HEK293 (cell line): Measurements from ENCODE around the gene SNAP91.

Source experiments
- CTCF ChIA-PET: fragments of 350-600 bp; formaldehyde crosslinking; extraction: SDS; loops from one replicate; lab custom pipeline; 2021; ENCODE audit warnings: antibody characterized with exemption; lab: Yijun Ruan, JAX
- POLR2A ChIA-PET: fragments of 300-600 bp; formaldehyde crosslinking; extraction: SDS; loops from one replicate; lab custom pipeline; 2020; ENCODE audit warnings: antibody characterized with exemption, inconsistent platforms; lab: Yijun Ruan, JAX
- H3K27ac ChIP-seq: fragments of 200-500 bp; sonication (Bioruptor generic); 2 replicates; pipeline ENCODE4 v1.5.1; 2014; ENCODE audit warnings: low read depth, low read length, control low read depth, inconsistent platforms; ENCODE audit errors: extremely low read depth
- H3K36me3 ChIP-seq, 2 experiments: fragments of 200-500 bp in 1 of 2; sonication (Bioruptor generic) in 1 of 2; 1 replicate in 1 of 2; 2 replicates in 1 of 2; pipeline ENCODE4 v1.5.1; 2014 to 2017; ENCODE audit warnings: inconsistent platforms in 2 of 2, low read length in 2 of 2; ENCODE audit not compliant: control insufficient read depth in 2 of 2, insufficient read depth in 1 of 2
- H3K4me1 ChIP-seq: fragments of 200-500 bp; sonication (Bioruptor generic); 2 replicates; pipeline ENCODE4 v1.5.1; 2014; ENCODE audit warnings: mild to moderate bottlenecking, low read length, inconsistent platforms; ENCODE audit not compliant: control insufficient read depth, insufficient read depth
- H3K4me3 ChIP-seq: 2 replicates; pipeline ENCODE4 v1.5.1; 2011; ENCODE audit warnings: low read depth, mild to moderate bottlenecking, control low read depth, low read length, moderate library complexity
- H3K9me3 ChIP-seq: fragments of 200-500 bp; sonication (Bioruptor generic); 2 replicates; pipeline ENCODE4 v1.5.1; 2014; ENCODE audit warnings: low read depth, low read length, inconsistent platforms; ENCODE audit not compliant: control insufficient read depth, insufficient read depth
- KLF9 ChIP-seq: fragments of 450-650 bp; formaldehyde crosslinking; IDR thresholded peaks from 2 replicates; pipeline ENCODE4 v1.5.1; 2016; ENCODE audit warnings: missing biosample characterization, missing genetic modification characterization, low read depth
- MZF1 ChIP-seq: fragments of 450-650 bp; formaldehyde crosslinking; IDR thresholded peaks from 2 replicates; pipeline ENCODE4 v1.5.1; 2017; ENCODE audit warnings: missing biosample characterization, missing genetic modification characterization, borderline replicate concordance
- PRDM1 ChIP-seq: fragments of 450-650 bp; formaldehyde crosslinking; IDR thresholded peaks from 2 replicates; pipeline ENCODE4; 2016; ENCODE audit warnings: missing biosample characterization, missing genetic modification characterization
- PRDM10 ChIP-seq: fragments of 450-650 bp; formaldehyde crosslinking; IDR thresholded peaks from 2 replicates; pipeline ENCODE4 v1.5.1; 2016; ENCODE audit warnings: missing biosample characterization, missing genetic modification characterization
- SCRT2 ChIP-seq: fragments of 450-650 bp; formaldehyde crosslinking; IDR thresholded peaks from 2 replicates; pipeline ENCODE4 v1.5.1; 2016; ENCODE audit warnings: missing biosample characterization, missing genetic modification characterization
- SETDB1 ChIP-seq: IDR thresholded peaks from one replicate; pipeline ENCODE4 v1.6.1; 2017; ENCODE audit warnings: mild to moderate bottlenecking, low read length, moderate library complexity, mixed read lengths; ENCODE audit not compliant: insufficient read length
- TRIM28 ChIP-seq: IDR thresholded peaks from 2 replicates; pipeline ENCODE4 v1.6.1; 2011; ENCODE audit warnings: low read length, control low read depth, borderline replicate concordance
- ZBTB1 ChIP-seq: fragments of 450-650 bp; formaldehyde crosslinking; IDR thresholded peaks from 2 replicates; pipeline ENCODE4 v1.5.1; 2016; ENCODE audit warnings: missing biosample characterization, missing genetic modification characterization
- ZBTB7A ChIP-seq: fragments of 450-650 bp; formaldehyde crosslinking; IDR thresholded peaks from 2 replicates; pipeline ENCODE4 v1.5.1; 2016; ENCODE audit warnings: low read depth, missing biosample characterization, missing genetic modification characterization
- ZFP37 ChIP-seq: fragments of 450-650 bp; formaldehyde crosslinking; IDR thresholded peaks from 2 replicates; pipeline ENCODE4 v1.5.1; 2016; ENCODE audit warnings: missing biosample characterization, missing genetic modification characterization
- ZIC2 ChIP-seq: fragments of 450-650 bp; formaldehyde crosslinking; IDR thresholded peaks from 2 replicates; pipeline ENCODE4 v1.5.1; 2016; ENCODE audit warnings: missing biosample characterization, missing genetic modification characterization
- ZNF132 ChIP-seq: fragments of 450-650 bp; formaldehyde crosslinking; IDR thresholded peaks from 2 replicates; pipeline ENCODE4 v1.5.1; 2017; ENCODE audit warnings: missing biosample characterization, missing genetic modification characterization, borderline replicate concordance
- ZNF146 ChIP-seq: fragments of 450-650 bp; formaldehyde crosslinking; IDR thresholded peaks from 2 replicates; pipeline ENCODE4 v1.5.1; 2016; ENCODE audit warnings: missing biosample characterization, missing genetic modification characterization
- ZNF214 ChIP-seq: fragments of 450-650 bp; formaldehyde crosslinking; IDR thresholded peaks from 2 replicates; pipeline ENCODE4 v1.5.1; 2017; ENCODE audit warnings: missing biosample characterization, mild to moderate bottlenecking, missing genetic modification characterization, borderline replicate concordance
- ZNF24 ChIP-seq: fragments of 450-650 bp; formaldehyde crosslinking; IDR thresholded peaks from 2 replicates; pipeline ENCODE4 v1.5.1; 2016; ENCODE audit warnings: missing biosample characterization, missing genetic modification characterization
- ZNF37A ChIP-seq: fragments of 450-650 bp; IDR thresholded peaks from 2 replicates; pipeline ENCODE4 v1.5.1; 2018; ENCODE audit warnings: missing biosample characterization, missing genetic modification characterization
- ZNF394 ChIP-seq: fragments of 450-650 bp; formaldehyde crosslinking; IDR thresholded peaks from 2 replicates; pipeline ENCODE4 v1.5.1; 2016; ENCODE audit warnings: missing biosample characterization, missing genetic modification characterization, mild to moderate bottlenecking, moderate library complexity, borderline replicate concordance
- ZNF398 ChIP-seq: fragments of 450-650 bp; formaldehyde crosslinking; IDR thresholded peaks from 2 replicates; pipeline ENCODE4 v1.5.1; 2017; ENCODE audit warnings: missing biosample characterization, missing genetic modification characterization
- ZNF501 ChIP-seq: fragments of 450-650 bp; formaldehyde crosslinking; IDR thresholded peaks from 2 replicates; pipeline ENCODE4 v1.5.1; 2016; ENCODE audit warnings: missing biosample characterization, missing genetic modification characterization
- ZNF529 ChIP-seq: fragments of 450-650 bp; formaldehyde crosslinking; IDR thresholded peaks from 2 replicates; pipeline ENCODE4 v1.5.1; 2017; ENCODE audit warnings: missing genetic modification characterization, missing biosample characterization; ENCODE audit not compliant: insufficient replicate concordance
- ZNF610 ChIP-seq: fragments of 450-650 bp; formaldehyde crosslinking; IDR thresholded peaks from 2 replicates; pipeline ENCODE4 v1.5.1; 2016; ENCODE audit warnings: missing biosample characterization, missing genetic modification characterization, borderline replicate concordance
- ZNF747 ChIP-seq: fragments of 450-650 bp; formaldehyde crosslinking; IDR thresholded peaks from 2 replicates; pipeline ENCODE4 v1.5.1; 2016; ENCODE audit warnings: missing biosample characterization, missing genetic modification characterization
- ZNF791 ChIP-seq: fragments of 450-650 bp; formaldehyde crosslinking; IDR thresholded peaks from 2 replicates; pipeline ENCODE4 v1.5.1; 2016; ENCODE audit warnings: missing biosample characterization, missing genetic modification characterization
- ZSCAN30 ChIP-seq: fragments of 450-650 bp; IDR thresholded peaks from 2 replicates; pipeline ENCODE4 v1.5.1; 2018; ENCODE audit warnings: missing biosample characterization, mild to moderate bottlenecking, missing genetic modification characterization, moderate library complexity

Gene SNAP91

GRCh38 chr6:83593395-83593785 lies 115.5 kb downstream of the SNAP91 start:
- Histone ChIP-seq H3K27ac (no peak overlapping the region), H3K4me3 (no peak overlapping the region), H3K4me1 (no peaks in the 10 kb centered on the region), H3K36me3 (peaks cover 0 to 3% of the 10 kb centered on the region in 2 experiments; a peak in 1 of 3 replicates)
- ChIA-PET POLR2A (no interaction called here), CTCF (interaction anchor here (0.6 to 1.4 kb wide), 6 partner anchors 8 to 371 kb away, joined by 3 to 5 read pairs (median 4); no protein-coding TSS in a partner anchor)
- TF ChIP-seq ZNF214 (tag by site-specific recombination) (no peak), ZNF132 (tag by site-specific recombination) (no peak), PRDM10 (no peak), ZNF37A (no peak), ZBTB7A (tag by site-specific recombination) (no peak), MZF1 (tag by site-specific recombination) (no peak)
- TF ChIP-seq, all 188 proteins: peak for 0
- H3K9me3 ChIP-seq: no peaks in the 10 kb centered on the region

- Histone ChIP-seq H3K4me1 (no peaks in the 10 kb centered on the region), H3K4me3 (no peak overlapping the region), H3K36me3 (peaks cover 0 to 3% of the 10 kb centered on the region in 2 experiments; a peak in 1 of 3 replicates), H3K9me3 (no peaks in the 10 kb centered on the region), H3K27ac (no peak overlapping the region)
- CTCF ChIA-PET: interaction anchor here (0.6 to 1.4 kb wide), 6 partner anchors 8 to 370 kb away, joined by 3 to 5 read pairs (median 4); no protein-coding TSS in a partner anchor
- POLR2A ChIA-PET: no interaction called here
- TF ChIP-seq ZNF747 (tag by site-specific recombination) (no peak), ZBTB1 (tag by site-specific recombination) (no peak), ZNF398 (no peak), ZFP37 (tag by site-specific recombination) (no peak), SCRT2 (no peak), SETDB1 (peak; percentile 29), KLF9 (tag by site-specific recombination) (no peak), PRDM1 (tag by site-specific recombination) (0 out of 2 replicates have a peak, but pooled peaks have one; percentile 11), ZNF610 (tag by site-specific recombination) (no peak), TRIM28 (peak; percentile 85; the same call in 1 of the 2 replicates), ZNF394 (tag by site-specific recombination) (no peak), ZNF791 (tag by site-specific recombination) (no peak), ZNF146 (tag by site-specific recombination) (no peak), ZSCAN30 (tag by site-specific recombination) (no peak), ZNF24 (tag by site-specific recombination) (no peak), ZIC2 (tag by site-specific recombination) (no peak), ZNF501 (tag by site-specific recombination) (no peak), ZNF529 (no peak)
These were observed 116.0 kb downstream of the SNAP91 start for GRCh38 chr6:83592770-83593394.
